GM19455 (cell line): ENCODE measurements around the gene DGUOK.
A peak's percentile ranks its signal among the peaks of the same experiment; 100 is the strongest.

Experiments
- ATAC-seq: cut with Tn5 transposase; IDR thresholded peaks from one replicate; pipeline ENCODE4 v1.9.1; 2021; ENCODE audit not compliant: unreplicated experiment

The DGUOK gene

DNA sequence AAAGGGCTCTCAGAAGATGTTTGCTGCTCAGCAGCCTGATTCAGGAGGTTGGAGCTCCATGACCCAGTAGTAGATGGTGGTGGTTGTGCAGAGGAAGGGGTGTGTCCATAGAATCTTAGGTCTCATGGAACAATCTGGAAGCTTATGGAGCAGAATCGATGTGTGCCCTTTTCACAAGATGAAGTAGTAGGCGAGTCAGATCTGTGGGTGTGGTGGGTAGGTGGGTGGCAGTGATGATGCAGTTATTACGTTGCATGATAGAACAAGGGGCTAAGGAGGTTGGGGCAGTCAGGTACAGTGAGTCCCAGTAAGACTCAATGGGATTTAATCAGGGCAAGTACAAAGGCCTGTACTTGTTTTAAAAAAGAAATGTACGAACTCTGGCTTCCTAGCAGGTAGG is 67.1 kb downstream of the DGUOK start:
- no peak for ATAC-seq

DNA sequence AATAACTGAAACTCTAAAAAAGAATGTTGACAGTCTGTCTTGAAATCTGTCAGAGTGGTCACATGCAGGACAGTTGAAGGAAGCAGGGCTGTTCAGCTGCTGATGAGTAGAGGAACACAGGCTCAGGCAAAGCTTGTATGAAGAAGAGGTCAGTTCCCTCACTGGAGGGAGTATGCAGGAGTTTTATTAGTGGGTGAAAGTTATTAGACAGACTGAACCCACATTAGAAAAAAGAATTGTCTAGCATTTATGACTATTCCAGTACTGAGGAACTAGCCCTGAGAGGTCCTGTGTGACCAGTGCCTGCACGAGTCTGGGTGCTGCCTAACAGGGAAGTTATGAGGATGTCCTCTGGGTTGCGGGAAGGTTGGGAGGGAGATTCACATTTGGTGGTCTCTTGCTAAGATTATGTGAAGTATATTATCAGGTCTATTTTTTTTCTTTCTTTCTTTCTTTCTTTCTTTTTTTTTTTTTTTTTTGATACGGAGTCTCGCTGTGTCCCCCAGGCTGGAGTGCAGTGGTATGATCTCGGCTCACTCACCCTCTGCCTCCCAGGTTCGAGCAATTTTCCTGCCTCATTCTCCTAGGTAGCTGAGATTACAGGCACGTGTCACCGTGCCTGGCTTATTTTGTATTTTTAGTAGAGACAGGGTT is 67.6 kb downstream of the DGUOK start:
- no peak for ATAC-seq

DNA sequence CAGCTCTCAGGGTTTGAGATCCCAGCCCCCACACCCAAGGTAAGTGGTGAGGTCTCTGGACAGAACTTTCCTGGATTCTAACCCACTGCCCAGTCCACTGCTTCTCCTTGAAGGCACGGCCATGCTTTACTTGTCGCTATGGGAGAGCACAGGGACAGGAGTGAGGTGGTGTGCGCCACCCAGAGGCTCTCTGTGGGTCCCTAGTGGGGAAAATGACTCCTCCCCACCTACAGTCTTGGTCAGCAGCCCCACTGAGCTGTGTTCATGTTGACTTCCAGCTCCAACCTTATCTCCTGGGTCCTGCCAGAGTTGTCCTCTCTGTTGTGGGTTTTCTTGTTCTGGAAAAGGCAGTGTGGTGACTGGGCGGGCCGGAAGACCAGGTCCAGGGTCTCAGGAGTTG is 69.1 kb downstream of the DGUOK start:
- no peak for ATAC-seq

DNA sequence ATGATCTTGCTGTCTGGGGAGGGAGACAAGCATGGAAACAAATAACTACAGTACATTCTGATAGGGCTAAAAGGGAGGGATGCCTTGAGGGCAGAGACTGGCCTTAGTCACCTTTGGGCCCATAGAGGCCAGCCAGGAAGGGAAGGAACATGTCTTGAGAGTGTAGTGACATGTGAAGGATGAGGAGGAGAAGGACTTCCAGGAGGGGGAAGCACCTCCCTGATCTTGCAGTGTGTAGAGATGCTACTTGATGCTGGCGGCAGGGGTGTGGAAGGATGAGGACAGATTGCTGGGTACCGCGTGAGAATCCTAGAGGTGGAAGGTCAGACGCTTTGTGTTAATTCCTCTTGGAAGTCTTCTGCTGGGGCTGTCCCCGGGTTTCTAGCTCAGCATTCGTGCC is 71.1 kb downstream of the DGUOK start:
- ATAC-seq = no peak

DNA sequence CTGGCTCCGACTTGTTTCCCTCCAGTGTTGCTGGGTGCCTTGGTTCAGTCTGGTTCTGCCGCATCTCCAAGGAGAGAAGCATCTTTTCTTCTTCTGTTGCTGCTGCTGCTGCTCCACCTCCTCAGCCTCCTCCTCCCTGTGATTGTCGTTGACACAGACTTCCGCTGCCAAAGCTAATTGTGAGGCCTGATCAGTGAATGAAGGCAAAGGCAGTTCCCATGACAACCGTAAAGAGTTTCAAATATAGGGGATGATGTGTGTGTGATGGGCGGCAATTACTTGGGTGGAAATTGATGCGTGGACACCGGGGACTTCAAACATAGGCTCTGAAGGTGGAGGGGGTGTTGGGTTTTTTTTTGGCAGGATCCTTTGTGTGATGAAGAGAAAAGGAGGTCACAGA is 71.8 kb downstream of the DGUOK start:
- no peak for ATAC-seq

DNA sequence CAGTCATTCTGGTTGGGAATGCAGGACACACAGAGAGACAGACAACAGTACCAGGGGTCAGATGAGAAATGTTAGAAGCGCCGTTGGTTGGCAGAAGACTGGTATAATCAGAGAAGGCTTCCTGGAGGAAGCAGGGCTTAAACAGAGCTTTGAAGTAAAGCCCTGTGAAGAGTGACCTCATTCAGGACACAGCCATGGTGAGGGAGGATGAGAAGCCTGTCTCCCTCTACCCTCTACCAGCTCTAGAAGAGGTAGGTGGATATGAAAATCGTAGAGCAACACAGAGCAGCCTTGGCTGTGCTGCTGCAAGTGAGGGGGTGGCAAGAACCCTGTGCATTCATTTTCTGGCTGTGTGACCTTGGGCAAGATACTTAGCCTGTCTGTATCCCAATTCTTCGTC is 72.3 kb downstream of the DGUOK start:
- no peak for ATAC-seq

DNA sequence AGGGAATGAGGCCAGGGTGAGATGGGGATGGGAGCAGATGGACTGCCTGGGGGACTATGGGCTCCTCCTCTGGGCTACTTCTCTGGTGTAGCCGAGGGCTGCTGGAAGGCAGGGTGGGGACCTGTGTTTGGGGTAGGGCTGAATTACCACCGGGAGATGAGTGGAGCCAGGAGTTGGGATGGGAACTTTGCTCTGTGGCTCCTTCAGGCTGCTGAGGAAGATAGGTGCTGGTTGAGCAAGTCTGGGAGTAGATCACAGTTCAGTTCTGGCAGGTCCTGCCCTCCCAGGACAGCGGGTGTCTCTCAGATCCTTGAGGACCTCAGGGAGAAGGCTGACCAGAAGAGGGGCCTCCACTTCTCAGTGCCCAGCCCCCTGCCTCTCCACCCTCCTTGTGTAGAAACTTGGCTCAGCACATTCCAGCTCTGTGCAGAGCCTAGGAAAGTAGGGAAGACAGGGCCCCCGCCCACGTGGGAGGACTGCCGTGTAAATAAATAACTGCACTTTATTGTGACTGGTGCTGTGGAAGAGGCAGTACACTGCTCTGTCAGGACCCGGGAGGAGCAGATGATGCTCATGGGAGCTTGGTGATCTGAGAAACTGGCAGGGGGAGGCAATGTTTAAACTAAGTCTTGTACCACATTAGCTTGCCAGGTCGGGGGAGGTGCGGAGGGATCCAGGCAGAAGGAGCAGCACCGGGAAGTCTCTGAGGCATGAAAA is 73.4 kb downstream of the DGUOK start:
- ATAC-seq = no peak

DNA sequence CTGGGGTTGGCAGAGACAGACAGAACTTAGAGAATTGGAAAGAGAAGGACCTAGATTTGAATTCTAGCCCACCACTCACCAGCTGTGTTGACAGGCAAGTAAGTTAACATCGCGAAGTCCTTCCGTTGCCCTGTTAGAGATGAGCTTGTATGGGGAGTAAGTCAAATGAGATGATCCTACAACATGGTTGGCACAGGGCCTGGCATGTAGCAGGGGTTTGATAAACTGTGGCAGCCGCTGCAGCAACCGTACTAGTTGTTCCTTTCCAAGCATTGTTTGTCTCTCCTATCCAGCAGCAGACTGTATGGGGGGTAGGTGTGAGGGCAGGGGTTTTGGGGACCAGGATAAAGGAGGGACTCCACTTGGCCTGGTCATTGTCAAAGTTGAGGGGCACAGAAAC is 74.0 kb downstream of the DGUOK start:
- ATAC-seq = no peak

DNA sequence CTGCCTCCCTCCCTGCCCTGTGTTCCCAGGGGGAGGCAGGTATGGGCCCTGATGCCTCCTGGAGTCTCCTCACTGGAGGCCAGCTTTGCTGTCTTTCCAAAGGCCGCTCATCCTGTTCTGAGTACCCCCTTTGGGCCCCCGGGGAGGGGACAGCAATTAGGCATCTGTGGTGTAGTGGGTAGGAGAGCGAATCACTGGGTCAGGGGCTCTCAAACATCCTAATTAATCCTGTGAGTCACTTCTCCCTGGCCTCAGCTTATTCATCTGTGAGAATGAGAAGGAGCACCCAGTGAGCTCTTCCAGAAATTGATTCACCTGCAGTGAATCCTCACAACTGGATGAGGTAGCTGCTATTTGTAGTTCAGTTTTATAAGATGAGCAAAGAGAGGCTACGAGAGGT is 74.4 kb downstream of the DGUOK start:
- ATAC-seq = no peak

DNA sequence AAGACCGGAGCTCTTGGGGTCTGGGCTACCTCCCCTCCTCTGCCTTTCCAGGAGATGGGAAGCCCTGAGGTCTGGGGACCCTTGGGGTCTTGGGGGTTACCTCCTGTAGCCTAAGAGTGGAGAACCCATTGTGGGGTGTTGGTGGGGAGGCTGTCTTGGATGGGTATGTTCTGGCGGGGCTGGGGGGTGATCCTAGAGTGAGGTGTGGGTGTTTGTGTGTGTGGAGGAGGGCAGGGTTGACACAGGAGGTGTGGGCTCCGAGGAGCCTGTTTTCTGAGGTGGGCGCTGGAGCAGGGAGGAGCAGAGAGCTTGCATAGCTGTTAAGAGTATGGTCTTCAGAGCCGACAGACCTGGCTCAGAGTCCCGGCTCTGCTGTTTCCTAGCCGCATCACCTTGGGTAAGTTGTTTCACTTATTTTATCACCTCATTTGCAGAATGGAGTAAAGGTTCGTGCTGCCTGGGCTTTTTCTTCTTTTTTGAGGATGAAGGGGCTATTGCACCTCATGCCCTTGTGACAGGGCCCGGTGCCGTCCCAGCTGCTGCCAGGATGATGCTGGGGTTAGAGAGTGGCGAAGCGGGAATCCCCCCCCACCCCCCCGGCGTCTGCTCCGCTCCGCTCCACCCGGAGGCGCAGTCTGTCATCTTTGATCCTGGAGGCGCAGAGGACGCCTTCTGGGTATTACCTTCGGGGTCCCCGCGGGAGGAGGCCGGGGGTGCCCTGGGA is 75.3 kb downstream of the DGUOK start:
- peak; percentile 40 for ATAC-seq

DNA sequence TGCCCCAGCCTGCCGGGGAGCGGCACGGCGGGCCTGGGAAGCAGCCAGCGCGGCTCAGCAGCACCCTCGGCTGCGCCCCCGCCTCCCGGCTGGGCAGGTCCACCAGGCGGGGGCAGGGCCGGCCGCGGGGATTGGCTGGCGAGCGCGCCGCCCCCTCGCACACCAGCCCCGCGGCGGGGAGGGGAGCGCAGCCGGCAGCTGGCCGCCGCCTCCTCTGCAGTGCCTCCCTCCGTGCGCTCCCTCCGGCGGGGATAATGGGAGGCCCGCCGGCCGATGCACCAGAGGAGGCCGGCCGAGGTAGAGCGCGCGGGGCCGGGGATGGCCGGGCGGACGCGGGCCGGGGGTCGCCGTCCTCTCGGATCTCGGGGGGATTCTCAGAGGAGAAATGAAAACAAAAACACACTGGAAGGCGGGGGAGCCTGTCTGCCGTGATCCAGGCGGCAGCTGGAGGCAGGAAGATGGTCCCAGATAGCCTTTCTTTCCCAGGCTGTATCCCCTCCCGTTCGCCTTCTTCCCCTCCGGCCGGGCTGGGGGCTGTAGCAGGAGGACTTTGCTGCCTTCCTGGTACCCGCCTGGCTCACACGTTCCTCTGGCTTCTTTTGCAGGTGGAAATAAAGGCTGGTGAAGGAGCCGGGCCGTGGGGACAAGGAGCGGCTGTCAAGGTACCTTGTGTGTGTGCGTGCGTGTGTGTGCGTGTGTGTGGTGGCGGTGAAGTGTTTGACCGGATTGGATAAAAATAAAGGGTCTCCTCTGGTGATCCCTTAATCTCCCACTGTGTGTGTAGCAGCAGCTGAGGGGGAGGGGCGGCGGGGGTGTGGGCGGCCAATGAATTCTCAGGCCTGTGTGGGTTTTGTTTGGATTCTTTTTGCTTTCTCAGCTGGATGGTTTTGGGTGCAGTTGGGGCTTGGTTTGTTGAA is 76.1 kb downstream of the DGUOK start:
- ATAC-seq = peak; percentile 94

DNA sequence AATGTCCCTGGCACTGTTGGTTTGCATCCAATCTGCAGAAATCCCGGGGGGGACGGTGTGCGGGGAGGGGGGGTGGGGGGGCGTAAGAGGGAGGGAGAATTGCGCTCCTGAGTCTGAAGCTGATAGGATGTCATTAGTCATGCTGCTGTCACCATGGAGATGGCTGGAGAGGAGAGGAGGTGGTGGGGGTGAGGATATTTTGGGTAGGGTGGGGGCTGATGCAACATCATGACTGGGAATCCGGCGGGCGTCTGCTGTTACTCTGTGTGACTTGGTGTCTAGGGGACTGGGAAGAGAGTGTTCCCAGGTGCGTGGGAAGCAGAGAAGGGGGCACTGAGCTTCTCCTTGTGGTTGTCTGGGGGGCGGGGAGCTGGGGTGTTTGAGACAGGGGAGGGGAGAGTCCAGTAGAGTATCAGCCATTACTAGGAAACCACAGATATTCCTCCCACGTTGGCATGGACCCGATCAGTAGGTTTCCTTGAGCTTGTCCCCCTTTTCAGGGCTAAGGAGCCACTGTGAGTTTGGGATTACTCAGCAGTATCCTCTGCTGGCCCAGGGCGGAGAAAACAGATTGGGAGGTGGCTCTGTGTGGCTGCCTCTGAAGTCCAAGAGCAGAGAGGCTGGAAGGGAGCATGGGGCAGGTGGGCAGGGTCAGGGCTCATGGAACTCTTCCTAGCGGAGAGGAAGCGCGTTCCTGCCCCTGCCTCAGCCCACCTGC is 77.0 kb downstream of the DGUOK start:
- ATAC-seq = no peak

DNA sequence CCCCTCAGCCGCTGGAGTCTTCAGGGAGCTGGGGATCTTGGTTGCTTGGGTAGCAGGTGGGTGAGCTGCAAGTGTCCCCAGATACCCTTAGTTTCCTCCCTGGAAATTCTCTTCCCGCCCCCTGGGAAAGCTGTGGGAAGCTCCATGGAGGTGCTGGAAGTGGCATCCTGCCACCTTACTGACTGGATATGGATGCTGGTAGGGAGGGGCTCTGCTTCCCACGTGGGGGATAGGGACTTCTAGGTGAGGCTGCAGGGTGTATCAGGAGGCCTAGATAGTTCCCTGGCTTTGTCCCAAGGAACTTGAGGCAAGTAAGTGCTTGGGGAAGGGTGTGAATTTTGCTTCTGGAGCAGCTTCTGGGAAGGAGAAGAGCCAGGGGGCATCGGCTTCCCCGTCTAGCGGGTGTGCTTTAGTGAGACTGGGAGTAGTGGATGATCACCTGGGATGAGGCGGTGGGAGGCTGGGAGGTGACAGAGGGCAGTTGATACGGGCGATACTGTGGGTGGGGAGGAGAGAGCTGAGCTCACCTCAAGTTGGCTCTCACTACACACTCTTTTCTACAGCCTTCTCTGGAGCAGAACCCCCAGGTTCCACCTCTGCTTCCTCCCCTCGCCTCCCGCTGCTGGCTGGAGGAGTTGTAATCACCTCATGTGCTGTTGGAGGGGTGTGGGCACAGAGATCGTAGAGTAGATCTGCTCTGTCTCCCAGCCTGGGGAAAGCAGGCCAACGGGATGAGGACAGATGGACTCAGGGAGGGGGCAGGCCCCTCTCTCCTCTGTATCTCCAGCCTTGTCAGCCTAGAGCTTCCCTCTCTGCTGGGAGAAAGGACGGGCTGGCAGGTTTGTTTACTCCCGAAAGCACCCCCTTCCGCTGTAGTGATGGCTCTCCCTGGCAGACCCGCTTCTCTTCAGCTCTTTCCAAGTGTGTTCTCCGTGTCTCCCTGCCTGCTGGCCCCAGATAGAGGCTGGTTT is 77.8 kb downstream of the DGUOK start:
- ATAC-seq = no peak

DNA sequence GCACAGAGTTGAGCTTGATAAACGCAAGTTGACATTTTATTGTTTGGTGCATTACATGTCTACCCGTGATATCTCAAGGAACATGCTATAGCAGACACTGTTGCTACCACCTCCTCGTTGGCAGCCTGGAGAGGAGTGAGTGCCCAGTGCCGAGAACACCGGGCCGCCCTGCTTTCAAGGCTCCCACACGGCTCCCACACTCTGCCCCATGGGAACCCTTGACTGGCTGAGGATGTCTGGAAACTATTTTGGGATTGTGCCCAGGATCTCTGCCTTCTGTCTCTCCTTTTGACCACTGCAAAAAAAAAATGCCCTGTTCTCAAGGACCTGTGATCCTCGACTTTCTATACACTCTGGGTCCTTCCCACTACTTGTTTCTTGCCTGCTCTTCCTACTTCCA is 79.1 kb downstream of the DGUOK start:
- ATAC-seq = no peak

DNA sequence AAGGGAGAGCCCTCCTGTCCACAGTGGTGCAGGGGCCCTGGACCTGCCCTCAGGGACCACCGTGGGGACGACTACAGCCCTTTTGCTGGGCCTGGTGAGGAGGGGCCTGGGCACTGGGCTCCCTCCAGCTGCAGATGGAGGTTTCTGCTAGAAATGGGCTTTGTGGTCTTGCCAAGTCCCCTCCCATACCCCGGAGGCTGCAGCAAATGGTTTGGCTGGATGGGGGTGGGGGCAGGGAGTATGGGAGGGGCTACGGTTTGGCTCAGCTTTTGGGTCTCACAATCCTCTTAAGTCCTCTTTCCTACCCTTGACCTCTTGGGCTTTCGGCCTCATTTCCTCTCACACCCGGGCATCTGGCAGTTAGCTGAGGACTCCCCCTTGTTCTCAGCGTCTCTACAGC is 79.8 kb downstream of the DGUOK start:
- ATAC-seq = no peak

DNA sequence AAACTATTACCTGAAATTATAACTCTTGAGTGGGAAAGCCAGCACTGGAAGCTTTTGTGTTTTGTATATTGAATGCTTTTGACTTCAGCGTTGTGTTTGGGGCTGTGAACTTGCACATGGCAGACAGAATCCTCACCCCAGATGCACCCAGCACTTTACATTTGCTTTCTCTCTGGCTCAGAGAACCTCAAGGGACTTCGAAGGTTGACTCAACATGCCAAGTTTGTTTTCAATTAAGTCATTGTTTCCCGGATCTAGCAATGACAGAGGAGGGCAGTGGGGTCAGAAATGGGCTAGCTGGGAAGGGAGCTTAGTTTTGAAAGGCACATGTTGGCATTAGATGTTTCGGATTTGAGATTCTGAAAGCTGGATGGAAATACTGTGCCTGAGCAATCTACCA is 80.4 kb downstream of the DGUOK start:
- no peak for ATAC-seq

DNA sequence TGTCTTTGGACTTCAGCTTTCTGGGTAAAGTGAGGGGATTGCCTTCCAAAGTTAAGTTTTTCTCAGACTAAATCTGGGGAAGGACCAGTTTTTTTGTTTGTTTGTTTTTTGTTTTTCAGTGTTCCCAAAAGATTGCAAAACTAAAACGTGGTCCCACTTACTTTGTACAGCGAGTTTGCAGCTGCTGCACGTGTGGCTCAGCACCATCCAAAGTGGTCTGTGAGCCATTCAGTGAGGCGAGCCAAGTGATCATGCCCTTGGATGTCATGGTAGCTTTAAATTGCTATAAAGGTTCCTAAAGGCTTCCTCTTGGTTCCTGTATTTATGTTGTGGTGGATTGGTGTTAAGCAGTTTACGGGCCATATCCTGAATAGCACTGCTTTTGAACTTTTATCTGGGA is 81.0 kb downstream of the DGUOK start:
- ATAC-seq = no peak
